ENCODE data around the gene MRPS22. TPM values are rescaled to one million over a fixed set of nuclear protein-coding genes. Genes with fewer than 3 reads are reported as not detected.
A peak's percentile ranks its signal among the peaks of the same experiment; 100 is the strongest.

Gene MRPS22
- total and polyA plus RNA-seq, 4 donors: 33.3 to 54.9 (median 44.6) TPM

DNA sequence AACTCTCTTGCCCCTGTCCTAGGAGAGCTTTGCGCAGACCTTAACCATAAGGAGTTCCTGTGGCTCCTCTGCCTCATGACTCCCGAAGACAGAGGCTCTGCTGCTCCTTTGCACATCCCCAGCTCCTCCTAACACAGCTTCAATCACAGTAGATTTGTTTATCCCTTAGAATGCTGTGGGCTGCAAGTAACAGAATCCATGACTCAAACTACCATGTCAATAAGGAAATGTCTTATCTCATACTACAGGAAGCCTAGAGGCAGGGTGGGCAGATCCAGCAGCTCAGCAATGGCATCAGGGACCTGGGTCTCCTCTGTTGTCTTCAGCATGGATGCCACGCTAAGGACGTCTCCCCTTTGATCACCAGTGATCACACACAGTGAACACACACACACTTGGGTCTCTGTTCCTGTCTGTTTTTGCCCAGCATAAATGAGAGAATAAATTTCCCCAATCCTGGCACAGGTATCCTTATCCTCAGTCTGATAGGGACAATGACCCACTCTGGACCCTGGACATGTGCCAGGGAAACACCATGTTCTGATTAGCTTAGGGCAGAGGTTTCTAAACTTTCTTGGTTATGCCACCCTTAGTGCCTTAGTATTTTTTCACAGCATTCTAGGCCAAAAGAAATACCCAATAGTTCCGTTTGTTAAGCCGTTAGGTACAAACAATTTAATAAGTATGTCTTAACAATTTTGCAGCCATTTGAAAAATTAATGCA, 46.1 kb upstream of the MRPS22 start:
- TF ChIP-seq SP1 (IDR thresholded peaks at IDR 0.05): peak; percentile 34
- TF ChIP-seq FOXA1 (IDR thresholded peaks at IDR 0.05): no peak
- peak in 1 of 2 donors; percentile 59 for TF ChIP-seq RAD21 (IDR thresholded peaks at IDR 0.05)
- no peak for TF ChIP-seq GABPA (IDR thresholded peaks at IDR 0.05 in 1 of 2, conservative IDR thresholded peaks at IDR 0.05 in 1 of 2)
- TF ChIP-seq EGR1 (IDR thresholded peaks at IDR 0.05; ENCODE audit: low read depth in 2 of 2): no peak
- TF ChIP-seq RXRA (IDR thresholded peaks at IDR 0.05): peak; percentile 78 to 88
- no peak for TF ChIP-seq REST (IDR thresholded peaks at IDR 0.05)
- TF ChIP-seq HNF4A (conservative IDR thresholded peaks at IDR 0.05): peak; percentile 60 to 72
- Histone ChIP-seq H3K9me3 (ENCODE audit: control insufficient read depth in 4 of 4, low read length in 3 of 4) (no peaks in the 10 kb centered on the region), H3K4me1 (ENCODE audit: control insufficient read depth in 4 of 4, insufficient read depth in 4 of 4, low read length in 3 of 4) (peaks cover 0 to 29% (median 26%) of the 10 kb centered on the region in 4 donors), H3K9ac (ENCODE audit: low read depth in 1 of 2, low read length in 2 of 2) (no peak overlapping the region), H3K27ac (ENCODE audit: low read depth in 1 of 2, low read length in 2 of 2) (no peak overlapping the region), H3K4me3 (ENCODE audit: low read depth in 1 of 3, low read length in 3 of 3) (no peak overlapping the region), H3K27me3 (ENCODE audit: control insufficient read depth in 4 of 4, insufficient read depth in 4 of 4, low read length in 3 of 4) (no peaks in the 10 kb centered on the region), H3K36me3 (ENCODE audit: control insufficient read depth in 4 of 4, insufficient read depth in 3 of 4, low read depth in 1 of 4, low read length in 3 of 4) (no peaks in the 10 kb centered on the region)
- WGBS: 55% methylated on average over 6 of the region's 6 CpGs
- DNase-seq (ENCODE audit: low spot score): no peak

DNA sequence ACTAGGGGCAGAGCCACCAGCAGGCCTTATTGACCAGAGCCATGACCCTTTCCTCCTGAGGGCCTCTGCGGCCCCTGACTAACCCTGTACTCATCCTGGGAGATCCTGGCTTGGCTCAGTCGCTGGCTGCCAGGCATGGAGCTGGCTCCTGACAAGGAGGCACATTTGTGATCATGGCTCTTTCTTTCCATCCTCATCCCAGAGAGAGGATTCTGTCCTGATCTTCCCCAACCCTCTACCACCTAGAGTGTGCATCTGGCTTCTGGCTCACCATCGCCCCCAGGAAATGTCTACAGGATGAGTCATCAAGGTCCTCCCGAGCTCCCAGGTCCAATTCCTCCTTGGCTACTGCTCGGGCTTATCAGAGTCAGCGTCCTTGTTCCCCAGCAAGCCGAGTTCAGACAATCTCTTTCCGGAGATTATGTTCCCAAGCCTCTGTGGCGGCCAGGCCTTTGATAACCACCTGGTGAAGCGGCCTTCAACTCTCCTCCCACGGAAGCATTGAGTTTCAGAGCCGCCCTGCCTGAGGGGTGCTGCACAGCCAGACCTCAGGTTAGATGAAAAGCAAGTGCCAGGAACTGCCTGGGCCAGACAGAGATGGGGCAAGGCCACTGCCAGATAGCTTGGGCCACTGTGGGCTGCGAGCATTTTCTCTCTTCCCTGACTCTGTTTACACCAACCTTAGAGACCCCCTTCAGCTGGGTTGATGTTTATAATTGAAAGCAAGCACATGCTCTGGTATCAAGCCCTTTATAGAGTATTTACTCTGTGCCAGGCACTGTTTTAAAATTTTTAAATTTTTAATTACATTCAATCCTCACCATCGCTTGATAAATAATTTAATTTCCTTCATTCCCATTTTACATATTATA, 44.3 kb upstream of the MRPS22 start:
- H3K27me3 ChIP-seq (ENCODE audit: control insufficient read depth in 4 of 4, insufficient read depth in 4 of 4, low read length in 3 of 4): no peaks in the 10 kb centered on the region
- peaks cover 0 to 29% (median 26%) of the 10 kb centered on the region in 4 donors for H3K4me1 ChIP-seq (ENCODE audit: control insufficient read depth in 4 of 4, insufficient read depth in 4 of 4, low read length in 3 of 4)
- no peak for TF ChIP-seq HNF4A (conservative IDR thresholded peaks at IDR 0.05)
- TF ChIP-seq TAF1 (conservative IDR thresholded peaks at IDR 0.05): no peak
- TF ChIP-seq RXRA (IDR thresholded peaks at IDR 0.05): no peak
- no peak for TF ChIP-seq FOXA1 (IDR thresholded peaks at IDR 0.05)
- no peak for TF ChIP-seq GABPA (IDR thresholded peaks at IDR 0.05 in 1 of 2, conservative IDR thresholded peaks at IDR 0.05 in 1 of 2)
- TF ChIP-seq HNF4G (IDR thresholded peaks at IDR 0.05): no peak
- TF ChIP-seq REST (IDR thresholded peaks at IDR 0.05): no peak
- TF ChIP-seq, protein P1, sequence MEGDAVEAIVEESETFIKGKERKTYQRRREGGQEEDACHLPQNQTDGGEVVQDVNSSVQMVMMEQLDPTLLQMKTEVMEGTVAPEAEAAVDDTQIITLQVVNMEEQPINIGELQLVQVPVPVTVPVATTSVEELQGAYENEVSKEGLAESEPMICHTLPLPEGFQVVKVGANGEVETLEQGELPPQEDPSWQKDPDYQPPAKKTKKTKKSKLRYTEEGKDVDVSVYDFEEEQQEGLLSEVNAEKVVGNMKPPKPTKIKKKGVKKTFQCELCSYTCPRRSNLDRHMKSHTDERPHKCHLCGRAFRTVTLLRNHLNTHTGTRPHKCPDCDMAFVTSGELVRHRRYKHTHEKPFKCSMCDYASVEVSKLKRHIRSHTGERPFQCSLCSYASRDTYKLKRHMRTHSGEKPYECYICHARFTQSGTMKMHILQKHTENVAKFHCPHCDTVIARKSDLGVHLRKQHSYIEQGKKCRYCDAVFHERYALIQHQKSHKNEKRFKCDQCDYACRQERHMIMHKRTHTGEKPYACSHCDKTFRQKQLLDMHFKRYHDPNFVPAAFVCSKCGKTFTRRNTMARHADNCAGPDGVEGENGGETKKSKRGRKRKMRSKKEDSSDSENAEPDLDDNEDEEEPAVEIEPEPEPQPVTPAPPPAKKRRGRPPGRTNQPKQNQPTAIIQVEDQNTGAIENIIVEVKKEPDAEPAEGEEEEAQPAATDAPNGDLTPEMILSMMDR (IDR thresholded peaks at IDR 0.05; ENCODE audit: low read depth, low read length, missing input control): no peak
- TF ChIP-seq SP1 (IDR thresholded peaks at IDR 0.05): no peak
- no peak for TF ChIP-seq JUND (IDR thresholded peaks at IDR 0.05)
- no peak overlapping the region for H3K4me3 ChIP-seq (ENCODE audit: low read depth in 1 of 3, low read length in 3 of 3)
- H3K9me3 ChIP-seq (ENCODE audit: control insufficient read depth in 4 of 4, low read length in 3 of 4): no peaks in the 10 kb centered on the region
- no peak overlapping the region for H3K27ac ChIP-seq (ENCODE audit: low read depth in 1 of 2, low read length in 2 of 2)
- no peak for DNase-seq (ENCODE audit: low spot score)
- no peak overlapping the region for H3K9ac ChIP-seq (ENCODE audit: low read depth in 1 of 2, low read length in 2 of 2)
- 78% methylated on average over 14 of the region's 14 CpGs for WGBS
- no peaks in the 10 kb centered on the region for H3K36me3 ChIP-seq (ENCODE audit: control insufficient read depth in 4 of 4, insufficient read depth in 3 of 4, low read depth in 1 of 4, low read length in 3 of 4)

All from liver (tissue), 9 donors.